Measurements from ENCODE around the gene PTH1R.

- TF ChIP-seq CTCF (IDR thresholded peaks at IDR 0.05) (peak in 5 of 6 experiments; percentile 20 to 77 (median 43)), EP300 (IDR thresholded peaks at IDR 0.05) (peak in 2 of 4 donors; percentile 31 to 83), POLR2A (IDR thresholded peaks at IDR 0.05) (peak in 1 of 4 donors; percentile 21)
Measured at GRCh38 chr3:46935168-46935858, 57.8 kb downstream of the PTH1R start.

All from upper lobe of left lung (tissue), 4 donors.